ENCODE measurements around the gene ANKRD53. TPM values are rescaled to one million over a fixed set of nuclear protein-coding genes. Genes with fewer than 3 reads are reported as not detected.

ANKRD53 gene
- total RNA-seq, 1 experiment from 2014 or later, result not detected

DNA sequence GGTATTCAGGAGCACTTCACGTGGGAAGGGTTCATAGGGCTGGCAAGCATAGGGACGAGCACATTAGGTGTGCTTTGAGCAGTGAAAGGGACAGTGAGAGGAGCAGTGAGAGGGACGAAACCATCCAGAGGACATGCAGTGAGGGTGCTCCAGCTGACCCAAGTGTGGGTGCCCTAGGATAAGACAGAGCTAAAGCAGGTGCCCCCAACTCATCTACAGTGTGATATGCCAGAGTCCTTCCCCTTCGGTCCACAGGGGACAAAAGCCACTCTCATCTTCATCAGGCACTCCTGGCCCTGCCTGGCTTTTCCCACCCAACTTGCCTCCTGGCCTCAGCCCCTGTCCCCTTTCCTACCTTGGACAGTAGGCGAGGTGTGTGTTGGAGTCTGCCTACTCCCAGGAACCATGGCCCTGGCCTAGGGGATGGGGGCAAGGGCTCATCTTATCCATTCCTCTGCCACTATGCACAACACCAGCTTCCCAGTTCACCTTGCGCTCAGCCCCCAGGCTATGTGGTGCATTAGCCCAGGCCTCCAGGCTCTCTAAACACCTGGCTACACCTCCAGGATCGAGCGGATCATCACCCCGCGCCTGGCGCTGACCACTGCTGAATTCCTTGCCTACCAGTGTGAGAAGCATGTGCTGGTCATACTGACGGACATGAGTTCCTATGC, 16.1 kb upstream of the ANKRD53 start:
- Histone ChIP-seq H3K79me2 (ENCODE audit: low read depth) (no peaks in the 10 kb centered on the region), H3K9me3 (ENCODE audit: insufficient read depth, low read depth) (no peaks in the 10 kb centered on the region), H3K27me3 (ENCODE audit: insufficient read depth, low read depth) (no peaks in the 10 kb centered on the region), H3K27ac (no peak overlapping the region), H3F3A (ENCODE audit: insufficient read depth, low read depth) (no peaks in the 10 kb centered on the region), H3K4me3 (no peak overlapping the region), H4K20me1 (ENCODE audit: insufficient read depth) (no peaks in the 10 kb centered on the region), H3K4me1 (replicated peaks; ENCODE audit: insufficient read depth) (no peaks in the 10 kb centered on the region), H2AFZ (no peak overlapping the region), H3K4me2 (no peak overlapping the region), H3K9me2 (ENCODE audit: insufficient read depth) (no peaks in the 10 kb centered on the region), H3K36me3 (ENCODE audit: low read depth) (no peaks in the 10 kb centered on the region)
- ChIA-PET POLR2A (ENCODE audit: unreplicated experiment) (no interaction called here), CTCF (no interaction called here)
- intact Hi-C loops (cut with micrococcal nuclease; ENCODE audit: unreplicated experiment), result no loop called here
- no TSS peak for BruUV-seq (replicated peaks)
- no peak for DNase-seq
- no peak for TF ChIP-seq EZH2 (IDR thresholded peaks at IDR 0.05; ENCODE audit: low read depth)
- TF ChIP-seq, protein P1, sequence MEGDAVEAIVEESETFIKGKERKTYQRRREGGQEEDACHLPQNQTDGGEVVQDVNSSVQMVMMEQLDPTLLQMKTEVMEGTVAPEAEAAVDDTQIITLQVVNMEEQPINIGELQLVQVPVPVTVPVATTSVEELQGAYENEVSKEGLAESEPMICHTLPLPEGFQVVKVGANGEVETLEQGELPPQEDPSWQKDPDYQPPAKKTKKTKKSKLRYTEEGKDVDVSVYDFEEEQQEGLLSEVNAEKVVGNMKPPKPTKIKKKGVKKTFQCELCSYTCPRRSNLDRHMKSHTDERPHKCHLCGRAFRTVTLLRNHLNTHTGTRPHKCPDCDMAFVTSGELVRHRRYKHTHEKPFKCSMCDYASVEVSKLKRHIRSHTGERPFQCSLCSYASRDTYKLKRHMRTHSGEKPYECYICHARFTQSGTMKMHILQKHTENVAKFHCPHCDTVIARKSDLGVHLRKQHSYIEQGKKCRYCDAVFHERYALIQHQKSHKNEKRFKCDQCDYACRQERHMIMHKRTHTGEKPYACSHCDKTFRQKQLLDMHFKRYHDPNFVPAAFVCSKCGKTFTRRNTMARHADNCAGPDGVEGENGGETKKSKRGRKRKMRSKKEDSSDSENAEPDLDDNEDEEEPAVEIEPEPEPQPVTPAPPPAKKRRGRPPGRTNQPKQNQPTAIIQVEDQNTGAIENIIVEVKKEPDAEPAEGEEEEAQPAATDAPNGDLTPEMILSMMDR (conservative IDR thresholded peaks at IDR 0.05), result no peak

DNA sequence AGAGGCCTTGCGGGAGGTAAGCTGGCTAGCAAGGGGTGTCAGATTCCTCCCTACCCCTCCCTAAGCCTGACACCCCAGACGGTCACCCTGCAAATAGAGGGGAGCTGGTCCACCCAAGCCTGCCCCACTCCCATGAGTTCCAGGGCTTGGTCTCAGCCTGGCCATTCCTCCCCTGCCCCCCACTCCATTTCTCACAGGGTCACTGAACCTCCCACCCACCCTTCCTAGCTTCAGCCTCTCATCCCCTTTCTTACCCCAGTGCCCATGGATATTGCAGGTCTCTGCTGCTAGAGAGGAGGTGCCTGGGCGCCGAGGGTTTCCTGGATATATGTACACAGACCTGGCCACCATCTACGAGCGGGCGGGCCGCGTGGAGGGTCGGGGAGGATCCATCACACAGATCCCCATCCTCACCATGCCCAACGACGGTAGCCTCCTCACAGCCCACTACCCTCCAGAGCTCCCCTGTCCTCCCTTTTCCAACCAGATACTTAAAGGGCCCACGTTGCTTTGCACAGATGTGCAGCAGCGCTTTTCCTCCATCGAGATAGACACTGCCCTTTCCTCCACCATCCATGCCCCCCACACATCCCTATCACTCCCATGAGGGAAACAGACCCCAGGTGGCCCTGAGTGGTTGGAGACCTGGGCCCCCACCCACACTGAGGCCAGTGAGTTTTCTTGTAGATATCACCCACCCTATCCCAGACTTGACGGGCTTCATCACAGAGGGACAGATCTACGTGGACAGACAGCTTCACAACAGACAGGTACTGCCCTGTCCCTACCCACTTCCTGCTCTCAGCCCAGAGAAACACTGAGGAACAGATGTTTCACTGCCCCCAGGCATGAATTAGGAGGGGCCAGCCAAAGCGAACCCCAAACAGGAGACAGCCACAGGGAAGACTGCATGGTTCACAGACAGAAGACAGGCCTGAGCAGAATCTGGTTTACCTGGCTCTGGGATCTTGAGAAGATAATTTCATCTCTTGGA, 15.2 kb upstream of the ANKRD53 start:
- CTCF ChIA-PET, result interaction anchor here (1.0 kb wide), 1 partner anchor 14 kb away, joined by 4 read pairs; no protein-coding TSS in a partner anchor
- TF ChIP-seq, protein P1 (conservative IDR thresholded peaks at IDR 0.05), result no peak
- no peak for TF ChIP-seq EZH2 (IDR thresholded peaks at IDR 0.05; ENCODE audit: low read depth)

DNA sequence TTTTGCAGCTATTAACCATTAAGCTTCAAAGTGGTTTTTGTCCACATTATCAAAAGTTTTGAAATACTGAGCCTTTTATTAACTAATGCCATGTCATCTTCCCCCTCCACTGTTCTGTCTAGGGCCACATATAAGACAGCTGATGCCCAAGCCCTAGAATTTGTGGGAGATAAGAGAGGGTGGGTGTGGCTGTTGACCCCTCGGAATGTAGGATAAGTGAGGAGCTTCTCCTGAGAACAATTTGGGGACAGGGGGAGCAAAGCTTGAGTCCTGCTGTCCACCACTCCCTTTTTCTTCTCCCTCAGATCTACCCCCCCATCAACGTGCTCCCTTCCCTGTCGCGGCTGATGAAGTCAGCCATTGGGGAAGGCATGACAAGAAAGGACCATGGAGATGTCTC, 14.3 kb upstream of the ANKRD53 start:
- TF ChIP-seq, protein P1 (conservative IDR thresholded peaks at IDR 0.05), result no peak
- no peak for TF ChIP-seq EZH2 (IDR thresholded peaks at IDR 0.05; ENCODE audit: low read depth)
- Histone ChIP-seq H4K20me1 (ENCODE audit: insufficient read depth) (no peaks in the 10 kb centered on the region), H2AFZ (no peak overlapping the region), H3F3A (ENCODE audit: insufficient read depth, low read depth) (no peaks in the 10 kb centered on the region), H3K9me3 (ENCODE audit: insufficient read depth, low read depth) (no peaks in the 10 kb centered on the region), H3K4me3 (no peak overlapping the region), H3K27me3 (ENCODE audit: insufficient read depth, low read depth) (no peaks in the 10 kb centered on the region), H3K79me2 (ENCODE audit: low read depth) (no peaks in the 10 kb centered on the region), H3K9me2 (ENCODE audit: insufficient read depth) (no peaks in the 10 kb centered on the region), H3K4me1 (replicated peaks; ENCODE audit: insufficient read depth) (no peaks in the 10 kb centered on the region), H3K36me3 (ENCODE audit: low read depth) (no peaks in the 10 kb centered on the region), H3K4me2 (no peak overlapping the region), H3K27ac (no peak overlapping the region)
- no peak for DNase-seq
- CTCF ChIA-PET, result interaction anchor here (1.0 kb wide), 1 partner anchor 15 kb away, joined by 4 read pairs; no protein-coding TSS in a partner anchor
- BruUV-seq (replicated peaks), result no TSS peak
- intact Hi-C loops (cut with micrococcal nuclease; ENCODE audit: unreplicated experiment), result no loop called here
- POLR2A ChIA-PET (ENCODE audit: unreplicated experiment), result interaction anchor here (0.6 kb wide), 1 partner anchor 224 kb away, joined by 3 read pairs; no protein-coding TSS in a partner anchor

More for the DNA sequence above, 15.2 kb upstream of the ANKRD53 start:
- intact Hi-C loops (cut with micrococcal nuclease; ENCODE audit: unreplicated experiment), result no loop called here
- Histone ChIP-seq H3K36me3 (ENCODE audit: low read depth) (no peaks in the 10 kb centered on the region), H3K9me2 (ENCODE audit: insufficient read depth) (no peaks in the 10 kb centered on the region), H3F3A (ENCODE audit: insufficient read depth, low read depth) (no peaks in the 10 kb centered on the region), H3K4me2 (no peak overlapping the region), H3K79me2 (ENCODE audit: low read depth) (no peaks in the 10 kb centered on the region), H3K27me3 (ENCODE audit: insufficient read depth, low read depth) (no peaks in the 10 kb centered on the region), H3K27ac (no peak overlapping the region), H3K9me3 (ENCODE audit: insufficient read depth, low read depth) (no peaks in the 10 kb centered on the region), H2AFZ (no peak overlapping the region), H3K4me1 (replicated peaks; ENCODE audit: insufficient read depth) (no peaks in the 10 kb centered on the region), H4K20me1 (ENCODE audit: insufficient read depth) (no peaks in the 10 kb centered on the region), H3K4me3 (no peak overlapping the region)
- BruUV-seq (replicated peaks), result no TSS peak
- POLR2A ChIA-PET (ENCODE audit: unreplicated experiment), result no interaction called here
- DNase-seq, result no peak
